ENCODE results near the gene CEMIP2.

CEMIP2 gene

GRCh38 chr9:71769175-71770161 lies 1.2 kb upstream of the CEMIP2 start:
- DNase-seq, result no peak

GRCh38 chr9:71767776-71768321 lies 464 bp downstream of the CEMIP2 start:
- DNase-seq, result no peak

GRCh38 chr9:71767163-71767775 lies 1.0 kb downstream of the CEMIP2 start:
- DNase-seq, result no peak

GRCh38 chr9:71766663-71767062 lies 1.6 kb downstream of the CEMIP2 start:
- DNase-seq, result no peak

GRCh38 chr9:71765693-71766092 lies 2.6 kb downstream of the CEMIP2 start:
- no peak for DNase-seq

- no peak for DNase-seq
Measured at GRCh38 chr9:71764891-71765290, 3.4 kb downstream of the CEMIP2 start.

GRCh38 chr9:71764463-71764862 lies 3.9 kb downstream of the CEMIP2 start:
- DNase-seq, result no peak

- DNase-seq, result no peak
Measured at GRCh38 chr9:71763832-71764231, 4.5 kb downstream of the CEMIP2 start.

- DNase-seq, result no peak
Measured at GRCh38 chr9:71762900-71763653, 5.2 kb downstream of the CEMIP2 start.

GRCh38 chr9:71761938-71762353 lies 6.4 kb downstream of the CEMIP2 start:
- DNase-seq, result no peak

- no peak for DNase-seq
Measured at GRCh38 chr9:71760901-71761300, 7.4 kb downstream of the CEMIP2 start.

GRCh38 chr9:71758785-71759184 lies 9.5 kb downstream of the CEMIP2 start:
- DNase-seq, result no peak

GRCh38 chr9:71758277-71758676 lies 10.0 kb downstream of the CEMIP2 start:
- no peak for DNase-seq

GRCh38 chr9:71756753-71757152 lies 11.6 kb downstream of the CEMIP2 start:
- no peak for DNase-seq

GRCh38 chr9:71755869-71756268 lies 12.4 kb downstream of the CEMIP2 start:
- no peak for DNase-seq

GRCh38 chr9:71755230-71755629 lies 13.1 kb downstream of the CEMIP2 start:
- no peak for DNase-seq

GRCh38 chr9:71754151-71754550 lies 14.2 kb downstream of the CEMIP2 start:
- no peak for DNase-seq

GRCh38 chr9:71752928-71753327 lies 15.4 kb downstream of the CEMIP2 start:
- no peak for DNase-seq

- no peak for DNase-seq
Measured at GRCh38 chr9:71752352-71752751, 16.0 kb downstream of the CEMIP2 start.

- no peak for DNase-seq
Measured at GRCh38 chr9:71748280-71748743, 20.0 kb downstream of the CEMIP2 start.

GRCh38 chr9:71747576-71747975 lies 20.7 kb downstream of the CEMIP2 start:
- no peak for DNase-seq

- no peak for DNase-seq
Measured at GRCh38 chr9:71746758-71747125, 21.6 kb downstream of the CEMIP2 start.
